Activated CD8-positive, alpha-beta T cell treated with anti-CD3 and anti-CD28 coated beads for 36 hours (primary cell): ENCODE data around the gene MYEOV. TPM values are rescaled to one million over a fixed set of nuclear protein-coding genes. Genes with fewer than 3 reads are reported as not detected.

Source experiments
- ATAC-seq: fragments of 200-7000 bp; cut with Tn5 transposase; one replicate; pipeline ENCODE4 v1.10.0; 2021; ENCODE audit warnings: mild to moderate bottlenecking, moderate library complexity
- CTCF ChIA-PET: fragments of 350-600 bp; sonication (Branson Sonifier 250); formaldehyde crosslinking; loops from one replicate; lab custom pipeline; 2021; ENCODE audit warnings: antibody characterized with exemption; lab: Charles Lee
- POLR2A ChIA-PET: fragments of 350-600 bp; sonication (Branson Sonifier 250); formaldehyde crosslinking; loops from one replicate; lab custom pipeline; 2021; ENCODE audit warnings: antibody characterized with exemption; lab: Charles Lee
- DNase-seq: peaks from one replicate; pipeline ENCODE4 v3.0.0-alpha.2; 2020
- H3K27ac Mint-ChIP-seq: one replicate; pipeline ENCODE4 v1.8.0; 2021; ENCODE audit warnings: mild to moderate bottlenecking, mixed read lengths
- H3K27me3 Mint-ChIP-seq: one replicate; pipeline ENCODE4 v1.8.0; 2021; ENCODE audit warnings: mixed read lengths
- H3K36me3 Mint-ChIP-seq: one replicate; pipeline ENCODE4 v1.8.0; 2021; ENCODE audit warnings: low read depth, mixed read lengths
- H3K4me1 Mint-ChIP-seq: one replicate; pipeline ENCODE4 v1.8.0; 2021; ENCODE audit warnings: low read depth, mixed read lengths
- H3K4me3 Mint-ChIP-seq: one replicate; pipeline ENCODE4 v1.8.0; 2021; ENCODE audit warnings: mild to moderate bottlenecking, moderate library complexity, mixed read lengths
- H3K9me3 Mint-ChIP-seq: one replicate; pipeline ENCODE4 v1.8.0; 2021; ENCODE audit warnings: mixed read lengths
- intact Hi-C: fragments of 100-400 bp; cut with micrococcal nuclease; formaldehyde crosslinking; loops from one replicate; pipeline ENCODE4 v1.10.0; 2022
- total RNA-seq, 2 experiments: library from RNA; stranded (reverse); gene quantifications; one replicate each; pipeline ENCODE4 v1.2.3, GENCODE V29; 2021
- TF ChIP-seq, protein P1 (sequence below): fragments of 200-600 bp; IDR thresholded peaks from one replicate; pipeline ENCODE4 v1.8.0; 2022; ENCODE audit warnings: antibody characterized with exemption, mild to moderate bottlenecking

MYEOV gene
- total RNA-seq, 2 experiments from 2014 or later = not detected

DNA sequence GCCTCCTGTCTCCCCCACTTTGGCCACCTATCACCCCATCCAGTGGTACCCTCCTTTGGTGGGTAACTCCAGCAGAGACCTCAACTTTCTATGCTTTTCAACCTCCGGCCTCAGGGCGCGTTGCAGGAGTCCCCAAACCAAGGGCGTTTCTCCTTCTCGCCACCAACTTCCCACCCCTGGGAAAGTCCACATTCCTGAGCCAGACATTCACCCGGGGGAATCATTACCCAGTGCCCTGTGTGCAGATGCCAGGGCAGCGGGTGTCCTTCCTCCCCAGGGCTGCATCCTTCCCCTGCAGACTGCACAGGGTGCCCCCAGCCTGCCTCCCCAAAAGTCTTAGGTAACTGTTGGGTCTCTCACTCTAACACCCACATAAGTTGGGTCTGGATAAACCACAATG, 26.4 kb downstream of the MYEOV start:
- Mint-ChIP-seq H3K27ac (no peak overlapping the region), H3K4me3 (no peak overlapping the region), H3K9me3 (peaks cover 8% of the 10 kb centered on the region), H3K27me3 (no peaks in the 10 kb centered on the region), H3K36me3 (peaks cover 2% of the 10 kb centered on the region), H3K4me1 (peaks cover 12% of the 10 kb centered on the region)
- DNase-seq = no peak
- ATAC-seq = no peak
- POLR2A ChIA-PET = no interaction called here
- intact Hi-C loops = no loop called here
- TF ChIP-seq, protein P1, sequence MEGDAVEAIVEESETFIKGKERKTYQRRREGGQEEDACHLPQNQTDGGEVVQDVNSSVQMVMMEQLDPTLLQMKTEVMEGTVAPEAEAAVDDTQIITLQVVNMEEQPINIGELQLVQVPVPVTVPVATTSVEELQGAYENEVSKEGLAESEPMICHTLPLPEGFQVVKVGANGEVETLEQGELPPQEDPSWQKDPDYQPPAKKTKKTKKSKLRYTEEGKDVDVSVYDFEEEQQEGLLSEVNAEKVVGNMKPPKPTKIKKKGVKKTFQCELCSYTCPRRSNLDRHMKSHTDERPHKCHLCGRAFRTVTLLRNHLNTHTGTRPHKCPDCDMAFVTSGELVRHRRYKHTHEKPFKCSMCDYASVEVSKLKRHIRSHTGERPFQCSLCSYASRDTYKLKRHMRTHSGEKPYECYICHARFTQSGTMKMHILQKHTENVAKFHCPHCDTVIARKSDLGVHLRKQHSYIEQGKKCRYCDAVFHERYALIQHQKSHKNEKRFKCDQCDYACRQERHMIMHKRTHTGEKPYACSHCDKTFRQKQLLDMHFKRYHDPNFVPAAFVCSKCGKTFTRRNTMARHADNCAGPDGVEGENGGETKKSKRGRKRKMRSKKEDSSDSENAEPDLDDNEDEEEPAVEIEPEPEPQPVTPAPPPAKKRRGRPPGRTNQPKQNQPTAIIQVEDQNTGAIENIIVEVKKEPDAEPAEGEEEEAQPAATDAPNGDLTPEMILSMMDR = no peak
- CTCF ChIA-PET = no interaction called here

DNA sequence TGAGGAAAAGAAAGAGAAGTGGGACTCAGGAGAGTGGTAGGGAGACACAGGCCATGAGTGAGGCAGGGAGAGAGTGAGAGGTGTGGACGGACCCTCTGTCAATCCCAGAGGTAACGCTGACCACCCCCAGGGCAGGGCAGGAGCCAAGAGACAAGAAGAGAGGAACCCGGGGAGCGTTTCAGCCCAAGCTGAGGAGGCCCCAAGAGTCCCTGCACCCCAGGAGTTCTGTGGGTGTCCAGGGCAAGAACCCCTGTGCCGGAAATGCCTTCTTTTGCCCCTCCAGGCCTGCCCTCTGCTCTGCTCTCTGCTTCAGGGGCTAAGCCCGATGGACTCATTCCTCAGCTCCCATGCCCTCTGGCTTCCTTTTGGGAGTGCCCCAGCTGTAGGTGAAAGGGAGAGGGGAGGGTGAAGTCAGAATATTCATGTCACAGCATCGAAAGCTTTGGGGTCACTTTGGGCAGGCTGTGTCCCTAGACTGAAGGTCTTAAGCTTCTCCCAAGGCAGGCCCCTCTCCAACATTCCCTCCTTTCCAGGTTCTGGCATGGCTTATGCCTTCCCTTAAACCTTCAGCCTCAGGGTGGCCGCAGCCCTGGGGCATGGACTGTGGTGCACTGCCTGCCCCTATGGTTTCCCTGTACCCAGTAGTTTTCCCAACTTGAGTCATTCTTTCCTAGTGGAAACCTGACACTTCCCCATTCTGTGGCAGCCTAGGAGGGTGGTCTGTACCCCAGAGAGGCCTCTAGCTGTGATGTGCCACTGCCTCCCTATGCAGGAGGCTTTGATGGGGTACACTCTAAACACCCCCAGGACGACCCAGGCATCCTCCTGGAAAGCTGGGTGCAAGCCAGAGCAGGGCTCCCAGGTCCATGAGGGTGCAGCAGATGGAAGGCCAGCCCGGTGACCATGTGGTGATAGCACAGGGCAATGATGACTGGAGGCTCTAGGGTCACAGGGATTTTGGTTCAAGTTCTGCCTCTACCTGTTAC, 27.1 kb downstream of the MYEOV start:
- ChIA-PET POLR2A (no interaction called here), CTCF (no interaction called here)
- H3K27ac Mint-ChIP-seq = no peak overlapping the region
- DNase-seq = no peak
- H3K36me3 Mint-ChIP-seq = peaks cover 2% of the 10 kb centered on the region
- intact Hi-C loops = no loop called here
- H3K4me3 Mint-ChIP-seq = no peak overlapping the region
- peaks cover 12% of the 10 kb centered on the region for H3K4me1 Mint-ChIP-seq
- no peaks in the 10 kb centered on the region for H3K27me3 Mint-ChIP-seq
- TF ChIP-seq, protein P1 = no peak
- H3K9me3 Mint-ChIP-seq = peaks cover 8% of the 10 kb centered on the region
- ATAC-seq = no peak

DNA sequence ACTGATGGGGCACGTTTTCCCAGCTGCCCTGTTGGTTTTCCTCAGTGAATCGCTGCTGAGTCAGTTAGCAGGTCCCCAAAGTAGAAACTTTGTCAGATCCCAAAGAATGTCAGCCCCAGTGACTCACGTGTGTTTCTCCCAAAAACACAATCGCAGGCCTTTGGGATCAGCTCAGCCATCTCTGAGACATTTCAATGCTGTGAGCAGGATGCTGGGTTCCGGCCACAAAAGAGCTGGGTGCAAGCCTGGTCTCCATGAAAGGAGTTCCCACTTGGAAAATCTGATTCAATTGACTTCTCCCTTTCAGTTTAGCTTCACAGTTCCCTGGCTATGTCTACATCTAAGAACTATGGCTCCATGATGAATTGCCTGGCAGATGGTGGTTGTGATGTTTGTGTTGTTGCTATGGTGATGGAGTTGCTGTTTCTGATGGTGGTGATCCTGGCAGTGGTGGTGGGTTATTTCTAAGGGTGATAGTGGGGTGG, 28.0 kb downstream of the MYEOV start:
- Mint-ChIP-seq H3K36me3 (peaks cover 2% of the 10 kb centered on the region), H3K4me3 (no peak overlapping the region), H3K27ac (no peak overlapping the region), H3K27me3 (no peaks in the 10 kb centered on the region), H3K9me3 (peaks cover 8% of the 10 kb centered on the region), H3K4me1 (peaks cover 11% of the 10 kb centered on the region)
- TF ChIP-seq, protein P1 = no peak
- POLR2A ChIA-PET = no interaction called here
- DNase-seq (no peak), ATAC-seq (no peak)
- CTCF ChIA-PET = no interaction called here
- intact Hi-C loops = no loop called here

DNA sequence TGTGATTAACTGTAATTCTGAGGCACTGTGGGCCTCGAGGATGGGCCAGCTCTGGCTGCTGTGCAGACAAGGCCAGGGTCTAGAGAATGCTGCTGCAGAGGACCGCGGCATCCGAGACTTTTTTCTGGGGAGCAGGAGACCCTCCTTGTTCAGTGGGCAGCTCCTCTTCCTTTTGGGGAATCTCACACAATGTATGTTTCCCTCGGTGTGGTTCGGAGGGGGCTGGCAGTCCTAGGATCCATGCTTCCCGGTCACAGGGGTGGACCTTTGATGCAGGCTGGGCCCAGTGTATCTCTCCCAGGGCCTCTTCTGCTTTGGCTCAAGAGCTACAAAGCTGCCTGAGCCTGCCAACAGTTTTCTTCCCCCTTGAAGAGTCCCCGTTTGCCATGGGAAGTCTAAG, 31.5 kb downstream of the MYEOV start:
- TF ChIP-seq, protein P1 = no peak
- POLR2A ChIA-PET = interaction anchor here (0.6 kb wide), 1 partner anchor 232 kb away, joined by 3 read pairs; no protein-coding TSS in a partner anchor
- H3K36me3 Mint-ChIP-seq = no peaks in the 10 kb centered on the region
- ATAC-seq (no peak), DNase-seq (no peak)
- no peaks in the 10 kb centered on the region for H3K9me3 Mint-ChIP-seq
- CTCF ChIA-PET = no interaction called here
- intact Hi-C loops = no loop called here
- H3K27ac Mint-ChIP-seq = no peak overlapping the region
- no peak overlapping the region for H3K4me3 Mint-ChIP-seq
- H3K27me3 Mint-ChIP-seq = no peaks in the 10 kb centered on the region
- no peaks in the 10 kb centered on the region for H3K4me1 Mint-ChIP-seq

DNA sequence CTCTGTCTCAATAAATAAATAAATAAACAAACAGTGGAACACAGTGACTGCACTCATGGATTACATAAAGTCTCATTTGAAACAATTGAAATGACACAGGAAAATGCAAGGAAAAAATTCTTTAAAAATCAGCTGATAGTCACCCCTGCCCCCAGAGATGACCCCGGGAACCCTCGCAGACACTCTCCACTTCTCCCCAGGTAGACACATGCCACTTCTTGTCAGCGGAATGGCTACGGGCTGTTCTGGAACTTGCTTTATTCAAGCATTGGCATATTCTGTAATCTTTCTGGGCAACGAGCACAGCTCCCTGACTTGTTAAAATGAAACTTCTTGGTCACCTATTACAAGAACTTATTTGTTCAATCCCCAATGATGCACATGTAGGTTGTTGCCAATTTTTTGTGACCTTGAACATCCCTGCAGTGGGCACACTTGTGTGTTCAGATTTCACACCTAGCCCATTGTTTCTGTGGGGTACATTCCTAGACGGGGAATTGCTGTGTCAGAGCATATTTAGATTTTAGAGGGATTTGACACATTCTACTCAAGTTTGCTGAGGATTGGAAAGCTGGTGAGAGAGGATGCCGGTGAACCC, 32.8 kb downstream of the MYEOV start:
- Mint-ChIP-seq H3K36me3 (no peaks in the 10 kb centered on the region), H3K4me3 (no peak overlapping the region), H3K27me3 (no peaks in the 10 kb centered on the region), H3K9me3 (peaks cover 3% of the 10 kb centered on the region), H3K4me1 (no peaks in the 10 kb centered on the region), H3K27ac (no peak overlapping the region)
- ChIA-PET POLR2A (no interaction called here), CTCF (no interaction called here)
- DNase-seq (no peak), ATAC-seq (no peak)
- intact Hi-C loops = no loop called here
- TF ChIP-seq, protein P1 = no peak
